Measurements from ENCODE around the gene CERS6.

DNA sequence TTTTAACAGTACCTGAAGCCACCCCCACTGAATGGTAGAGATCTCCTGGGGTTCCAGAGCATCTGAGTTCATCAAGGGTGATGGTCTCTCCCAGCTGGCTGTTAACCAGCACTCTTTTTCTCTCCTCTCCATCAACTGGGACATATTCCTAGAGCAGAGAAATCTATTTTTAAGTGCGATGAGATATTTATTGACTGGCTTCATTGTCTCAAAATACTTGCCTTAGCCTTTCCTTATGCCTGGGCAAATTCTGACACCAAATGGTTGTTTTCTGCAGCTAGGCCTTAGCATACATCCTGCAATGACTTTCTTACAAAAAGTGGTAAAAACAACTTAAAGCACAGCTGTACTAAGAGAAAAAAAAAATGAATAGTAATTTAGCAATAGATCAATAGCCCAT, 365.9 kb downstream of the CERS6 start:
- TF ChIP-seq CTCF (IDR thresholded peaks at IDR 0.05) (no peak), POLR2A (IDR thresholded peaks at IDR 0.05) (no peak)

Measured in body of pancreas (tissue), 4 donors.